ENCODE measurements around the gene CERS6.

CERS6 gene

GRCh38 chr2:168526641-168527040 is 70.6 kb downstream of the CERS6 start:
- H3K27me3 ChIP-seq (ENCODE audit: insufficient read depth, low read depth, severe bottlenecking): no peaks in the 10 kb centered on the region
- no peak overlapping the region for H3K27ac ChIP-seq
- H3K9me3 ChIP-seq (ENCODE audit: severe bottlenecking): no peaks in the 10 kb centered on the region
- no peak for DNase-seq
- H3K36me3 ChIP-seq: no peaks in the 10 kb centered on the region
- TF ChIP-seq CTCF (IDR thresholded peaks at IDR 0.05; ENCODE audit: low read depth, low read length): no peak
- H3K4me3 ChIP-seq (ENCODE audit: low read depth, low read length): no peak overlapping the region

- Histone ChIP-seq H3K36me3 (no peaks in the 10 kb centered on the region), H3K9me3 (ENCODE audit: severe bottlenecking) (no peaks in the 10 kb centered on the region), H3K27ac (no peak overlapping the region), H3K27me3 (ENCODE audit: insufficient read depth, low read depth, severe bottlenecking) (no peaks in the 10 kb centered on the region), H3K4me3 (ENCODE audit: low read depth, low read length) (no peak overlapping the region)
- TF ChIP-seq CTCF (IDR thresholded peaks at IDR 0.05; ENCODE audit: low read depth, low read length): no peak
- no peak for DNase-seq
Measured at GRCh38 chr2:168528016-168528415, 71.9 kb downstream of the CERS6 start.

- no peak overlapping the region for H3K27ac ChIP-seq
- no peak overlapping the region for H3K4me3 ChIP-seq (ENCODE audit: low read depth, low read length)
- H3K9me3 ChIP-seq (ENCODE audit: severe bottlenecking): no peaks in the 10 kb centered on the region
- H3K27me3 ChIP-seq (ENCODE audit: insufficient read depth, low read depth, severe bottlenecking): no peaks in the 10 kb centered on the region
- DNase-seq: no peak
- no peaks in the 10 kb centered on the region for H3K36me3 ChIP-seq
- TF ChIP-seq CTCF (IDR thresholded peaks at IDR 0.05; ENCODE audit: low read depth, low read length): no peak
Measured at GRCh38 chr2:168528469-168528868, 72.4 kb downstream of the CERS6 start.

- TF ChIP-seq CTCF (IDR thresholded peaks at IDR 0.05; ENCODE audit: low read depth, low read length): no peak
- Histone ChIP-seq H3K36me3 (no peaks in the 10 kb centered on the region), H3K27me3 (ENCODE audit: insufficient read depth, low read depth, severe bottlenecking) (no peaks in the 10 kb centered on the region), H3K9me3 (ENCODE audit: severe bottlenecking) (no peaks in the 10 kb centered on the region), H3K27ac (no peak overlapping the region), H3K4me3 (ENCODE audit: low read depth, low read length) (no peak overlapping the region)
- DNase-seq: no peak
Measured at GRCh38 chr2:168529054-168529833, 73.2 kb downstream of the CERS6 start.

- H3K9me3 ChIP-seq (ENCODE audit: severe bottlenecking): no peaks in the 10 kb centered on the region
- no peak for TF ChIP-seq CTCF (IDR thresholded peaks at IDR 0.05; ENCODE audit: low read depth, low read length)
- H3K4me3 ChIP-seq (ENCODE audit: low read depth, low read length): no peak overlapping the region
- no peak overlapping the region for H3K27ac ChIP-seq
- no peaks in the 10 kb centered on the region for H3K36me3 ChIP-seq
- H3K27me3 ChIP-seq (ENCODE audit: insufficient read depth, low read depth, severe bottlenecking): no peaks in the 10 kb centered on the region
- DNase-seq: no peak
Measured at GRCh38 chr2:168529900-168530561, 74.0 kb downstream of the CERS6 start.
